ENCODE results near the gene RSRC1. TPM values are rescaled to one million over a fixed set of nuclear protein-coding genes. Genes with fewer than 3 reads are reported as not detected.
A peak's percentile ranks its signal among the peaks of the same experiment; 100 is the strongest.

The RSRC1 gene
- total and polyA plus RNA-seq, 2 of the 13 experiments (the other 11 are each of a cell fraction or from before 2014, with no cell fraction given), result 4.9 to 63.0 TPM

- Histone ChIP-seq H3K9me3 (ENCODE audit: low read length) (no peaks in the 10 kb centered on the region), H3K4me3 (replicated peaks in 1 of 3; ENCODE audit: insufficient read depth in 1 of 3, low read depth in 2 of 3, low read length in 3 of 3) (no peak overlapping the region), H3K9ac (ENCODE audit: insufficient read depth, low read depth, low read length) (no peak overlapping the region), H3K27ac (ENCODE audit: extremely low read length, insufficient read depth, low read length) (no peak overlapping the region), H3K27me3 (ENCODE audit: control insufficient read depth in 1 of 2, insufficient read depth in 2 of 2, low read length in 2 of 2) (no peaks in the 10 kb centered on the region), H3K4me2 (ENCODE audit: low read depth, low read length) (no peak overlapping the region), H4K20me1 (ENCODE audit: insufficient read depth, low read length) (no peaks in the 10 kb centered on the region), H2AFZ (ENCODE audit: low read length) (no peak overlapping the region), H3K79me2 (ENCODE audit: insufficient read depth, low read length) (no peaks in the 10 kb centered on the region), H3K36me3 (replicated peaks in 1 of 2; ENCODE audit: control insufficient read depth in 1 of 2, insufficient read depth in 2 of 2, low read length in 2 of 2) (no peaks in the 10 kb centered on the region), H3K4me1 (ENCODE audit: insufficient read depth, low read length) (no peaks in the 10 kb centered on the region)
- ChIA-PET POLR2A (no interaction called here), CTCF (ENCODE audit: low intra/inter-chr PET ratio, low total read pairs) (interaction anchor here (1.3 to 2.0 kb wide), 2 partner anchors 222 to 448 kb away, joined by 6 to 8 read pairs; no protein-coding TSS in a partner anchor)
- FAIRE-seq (no peak), ATAC-seq (peak; percentile 66), DNase-seq (ENCODE audit: low spot score) (peak; percentile 31)
- 42% methylated on average over 3 of the region's 3 CpGs for WGBS (ENCODE audit: low lambda C conversion rate)
- in situ Hi-C loops (cut with HindIII; ENCODE audit: extremely low pct_ligation_motif_present, low pct_unique_long_range_greater_than_20kb), result loop anchor here (10.0 kb wide), 1 partner anchor 449 kb away; no protein-coding TSS in a partner anchor
- no TSS peak for BruUV-seq (replicated peaks)
- TF ChIP-seq STAG1 (CRISPR knock-in tag; IDR thresholded peaks at IDR 0.05) (peak; percentile 67), MAFK (conservative IDR thresholded peaks at IDR 0.05 in 1 of 2, IDR thresholded peaks at IDR 0.05 in 1 of 2; ENCODE audit: low read length in 2 of 2) (peak in 1 of 2 experiments; percentile 48; a peak in 2 of 4 replicates), ZMYM3 (CRISPR knock-in tag; IDR thresholded peaks at IDR 0.05) (no peak), CTCF (CRISPR knock-in tag; IDR thresholded peaks at IDR 0.05) (peak; percentile 60), ARID3A (IDR thresholded peaks at IDR 0.05; ENCODE audit: low read depth, low read length) (0 out of 2 replicates have a peak, but pooled peaks have one; percentile 51), EED (CRISPR knock-in tag; IDR thresholded peaks at IDR 0.05) (no peak), HMGXB3 (CRISPR knock-in tag; IDR thresholded peaks at IDR 0.05; ENCODE audit: borderline replicate concordance) (no peak), ZNF724P (CRISPR knock-in tag; IDR thresholded peaks at IDR 0.05; ENCODE audit: borderline replicate concordance) (no peak), SMC3 (IDR thresholded peaks at IDR 0.05; ENCODE audit: low read length) (peak; percentile 20; the same call in 1 of the 2 replicates), KDM3A (CRISPR knock-in tag; IDR thresholded peaks at IDR 0.05; ENCODE audit: low read depth) (no peak), MAFF (IDR thresholded peaks at IDR 0.05; ENCODE audit: low read depth, low read length) (0 out of 2 replicates have a peak, but pooled peaks have one; percentile 30), ZNF777 (CRISPR knock-in tag; IDR thresholded peaks at IDR 0.05) (no peak)
- TF ChIP-seq, protein P1, sequence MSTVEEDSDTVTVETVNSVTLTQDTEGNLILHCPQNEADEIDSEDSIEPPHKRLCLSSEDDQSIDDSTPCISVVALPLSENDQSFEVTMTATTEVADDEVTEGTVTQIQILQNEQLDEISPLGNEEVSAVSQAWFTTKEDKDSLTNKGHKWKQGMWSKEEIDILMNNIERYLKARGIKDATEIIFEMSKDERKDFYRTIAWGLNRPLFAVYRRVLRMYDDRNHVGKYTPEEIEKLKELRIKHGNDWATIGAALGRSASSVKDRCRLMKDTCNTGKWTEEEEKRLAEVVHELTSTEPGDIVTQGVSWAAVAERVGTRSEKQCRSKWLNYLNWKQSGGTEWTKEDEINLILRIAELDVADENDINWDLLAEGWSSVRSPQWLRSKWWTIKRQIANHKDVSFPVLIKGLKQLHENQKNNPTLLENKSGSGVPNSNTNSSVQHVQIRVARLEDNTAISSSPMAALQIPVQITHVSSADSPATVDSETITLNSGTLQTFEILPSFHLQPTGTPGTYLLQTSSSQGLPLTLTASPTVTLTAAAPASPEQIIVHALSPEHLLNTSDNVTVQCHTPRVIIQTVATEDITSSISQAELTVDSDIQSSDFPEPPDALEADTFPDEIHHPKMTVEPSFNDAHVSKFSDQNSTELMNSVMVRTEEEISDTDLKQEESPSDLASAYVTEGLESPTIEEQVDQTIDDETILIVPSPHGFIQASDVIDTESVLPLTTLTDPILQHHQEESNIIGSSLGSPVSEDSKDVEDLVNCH (CRISPR knock-in tag; IDR thresholded peaks at IDR 0.05), result no peak
- intact Hi-C loops (cut with micrococcal nuclease; ENCODE audit: unreplicated experiment), result loop anchor here (1.0 to 10.0 kb wide), 6 partner anchors 54 to 695 kb away; partner anchors contain the start of gene SHOX2
Measured at GRCh38 chr3:158313338-158313927, 203.5 kb downstream of the RSRC1 start.

Data from HepG2 (cell line).